ENCODE results near the gene NTNG1. TPM values are rescaled to one million over a fixed set of nuclear protein-coding genes. Genes with fewer than 3 reads are reported as not detected.

The NTNG1 gene
- total RNA-seq, 1 donor from 2014 or later: 0.38 TPM

DNA sequence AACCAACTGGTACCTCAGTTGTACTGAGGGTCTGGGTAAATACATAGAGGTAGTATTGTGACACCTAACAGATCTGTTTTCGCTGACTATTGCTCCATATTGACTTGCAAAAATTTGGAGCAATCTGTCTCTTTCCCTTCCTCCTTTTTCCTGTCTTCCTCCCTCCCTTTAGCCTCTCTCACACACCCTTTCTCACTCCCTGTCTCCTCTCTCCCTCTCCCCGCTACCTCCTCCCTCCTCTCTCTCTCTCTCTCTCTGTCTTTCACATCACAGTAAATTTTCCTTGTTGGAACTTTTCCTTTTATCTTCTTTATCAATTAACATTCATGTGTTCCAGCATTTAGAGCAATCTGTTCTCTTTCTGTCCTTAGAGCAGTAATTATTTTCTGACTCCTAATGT is 278.2 kb downstream of the NTNG1 start:
- DNase-seq (ENCODE audit: missing footprints) (no peak), ATAC-seq (no peak)
- intact Hi-C loops (cut with DNase I): no loop called here

DNA sequence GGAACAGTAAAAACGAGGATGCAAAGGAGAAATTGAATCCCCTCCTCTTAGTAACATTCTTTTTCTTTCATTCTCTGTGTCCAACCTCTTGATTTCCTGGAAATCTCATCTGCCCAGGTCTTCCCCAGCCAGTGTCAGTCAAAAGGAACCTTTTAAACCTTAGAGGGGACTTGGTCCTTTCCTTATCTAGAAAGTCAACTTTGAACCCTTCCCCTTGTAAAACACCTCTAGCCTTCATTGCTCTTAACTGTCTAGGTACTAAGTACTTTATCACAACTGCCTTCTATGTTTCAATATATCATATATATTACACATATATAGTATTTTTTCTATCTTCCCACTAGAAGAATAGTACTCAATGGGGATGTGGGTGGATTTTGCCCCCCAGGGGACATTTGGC is 282.1 kb downstream of the NTNG1 start:
- ATAC-seq (no peak), DNase-seq (ENCODE audit: missing footprints) (no peak)
- intact Hi-C loops (cut with DNase I): no loop called here

DNA sequence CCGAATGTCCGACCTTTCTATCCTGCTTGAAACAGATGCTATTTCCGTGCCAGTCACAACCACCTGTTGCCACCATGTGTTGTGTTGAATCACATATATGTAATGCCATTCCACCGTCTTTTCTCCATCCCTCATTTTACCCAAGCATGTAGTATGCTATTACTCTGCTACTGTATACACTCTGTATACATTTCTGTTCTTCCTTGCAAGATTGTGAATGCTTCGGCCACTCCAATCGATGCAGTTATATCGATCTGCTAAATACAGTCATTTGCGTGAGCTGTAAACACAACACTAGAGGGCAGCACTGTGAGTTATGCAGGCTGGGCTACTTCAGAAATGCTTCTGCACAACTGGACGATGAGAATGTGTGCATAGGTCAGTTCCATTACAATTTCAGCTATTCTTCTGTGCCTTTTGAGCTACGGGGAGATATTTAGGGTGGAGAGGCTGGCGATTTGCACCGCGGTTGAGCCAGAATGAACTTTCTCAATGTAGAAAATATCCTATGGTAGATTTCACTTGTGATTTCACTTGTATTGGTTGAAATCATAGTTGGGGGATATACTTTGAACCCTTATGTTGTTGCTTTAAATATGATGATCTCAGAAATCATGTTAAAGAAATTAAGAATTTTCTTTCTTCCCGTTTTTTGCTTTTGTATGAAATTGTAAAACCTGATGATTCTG is 289.8 kb downstream of the NTNG1 start:
- intact Hi-C loops (cut with DNase I): no loop called here
- ATAC-seq (no peak), DNase-seq (ENCODE audit: missing footprints) (no peak)

DNA sequence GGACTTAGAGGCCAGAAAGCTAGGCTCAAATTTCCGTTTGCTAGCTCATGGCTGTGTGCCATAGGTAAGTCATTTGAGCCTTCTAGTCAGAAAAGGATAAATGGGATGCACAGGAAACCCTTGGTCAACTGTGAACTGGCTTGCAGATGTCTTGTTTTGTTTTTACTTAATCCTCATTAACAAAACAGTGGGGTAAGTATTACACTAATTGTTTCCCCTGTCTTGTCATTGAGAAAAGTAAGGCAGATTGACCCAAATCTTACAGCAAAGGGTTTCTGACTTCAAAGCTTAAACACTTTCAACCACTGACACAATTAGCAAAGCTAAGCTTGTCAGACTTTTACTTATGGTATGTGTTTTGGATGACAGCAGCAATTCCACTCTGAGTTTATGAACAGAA is 291.3 kb downstream of the NTNG1 start:
- DNase-seq (ENCODE audit: missing footprints): no peak
- no peak for ATAC-seq
- intact Hi-C loops (cut with DNase I): no loop called here

DNA sequence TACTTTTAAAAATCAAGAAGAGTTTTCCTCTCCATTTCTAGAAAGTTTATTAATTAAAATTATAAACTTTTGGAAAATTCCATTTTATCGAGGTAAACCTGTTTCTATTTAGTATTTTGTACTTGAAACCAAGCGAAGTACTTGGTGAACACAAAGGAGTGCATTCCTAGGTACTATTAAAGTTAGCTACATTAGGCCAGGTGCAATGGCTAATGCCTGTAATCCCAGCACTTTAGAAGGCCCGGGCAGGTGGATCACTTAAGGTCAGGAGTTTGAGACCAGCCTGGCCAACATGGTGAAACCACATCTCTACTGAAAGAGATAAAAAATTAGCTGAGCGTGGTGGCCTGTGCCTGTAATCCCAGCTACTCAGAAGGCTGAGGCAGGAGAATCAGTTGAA is 292.2 kb downstream of the NTNG1 start:
- no peak for DNase-seq (ENCODE audit: missing footprints)
- ATAC-seq: no peak
- intact Hi-C loops (cut with DNase I): no loop called here

DNA sequence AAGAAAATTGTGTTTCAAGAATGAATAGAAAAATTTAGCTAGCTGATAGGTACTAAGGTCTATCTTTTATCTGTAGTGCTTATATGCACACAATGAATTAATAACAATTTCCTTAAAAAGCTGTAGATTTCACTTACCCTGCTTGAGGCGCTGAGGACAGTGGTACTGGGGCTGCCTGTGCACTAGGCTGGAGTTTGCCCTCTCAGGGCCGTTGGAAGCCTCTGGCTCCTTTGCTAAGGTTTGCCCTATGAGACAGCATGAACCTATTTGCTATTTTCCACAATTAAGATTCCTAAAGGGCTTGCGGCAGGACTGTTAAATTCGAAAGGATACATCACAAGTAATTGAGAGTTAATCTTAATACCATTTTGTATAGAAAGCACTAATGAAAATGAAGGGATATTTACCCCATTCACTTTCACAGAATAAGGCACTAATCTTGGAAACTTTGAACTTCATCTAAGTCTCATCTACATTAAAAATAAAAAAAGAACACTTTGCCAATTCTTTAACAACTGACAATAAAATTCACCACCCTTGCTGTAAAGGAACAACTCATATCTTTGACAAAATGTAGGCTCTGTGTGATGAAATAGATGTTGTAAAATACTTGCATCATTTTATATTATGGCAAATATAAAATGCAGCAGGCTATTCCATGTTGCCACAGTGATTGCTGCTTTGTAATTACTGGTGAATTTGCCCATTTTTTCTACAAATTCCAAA is 293.0 kb downstream of the NTNG1 start:
- intact Hi-C loops (cut with DNase I): no loop called here
- ATAC-seq: no peak
- no peak for DNase-seq (ENCODE audit: missing footprints)

DNA sequence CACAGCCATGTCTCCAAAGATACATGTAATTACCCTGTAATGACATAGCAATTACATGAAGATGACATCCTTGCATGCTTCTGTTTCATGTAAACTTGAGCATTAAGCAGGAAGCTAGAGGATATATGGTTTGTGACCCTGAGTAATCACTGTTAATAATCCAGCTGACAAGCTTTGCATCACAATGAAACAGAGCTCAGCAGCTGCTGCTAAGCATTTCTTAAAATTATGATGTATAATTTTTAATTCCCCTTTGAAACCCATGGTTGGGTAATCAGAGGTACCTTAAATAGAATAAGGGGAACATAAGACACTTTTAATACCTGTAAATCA is 293.5 kb downstream of the NTNG1 start:
- ATAC-seq (no peak), DNase-seq (ENCODE audit: missing footprints) (no peak)
- intact Hi-C loops (cut with DNase I): no loop called here

DNA sequence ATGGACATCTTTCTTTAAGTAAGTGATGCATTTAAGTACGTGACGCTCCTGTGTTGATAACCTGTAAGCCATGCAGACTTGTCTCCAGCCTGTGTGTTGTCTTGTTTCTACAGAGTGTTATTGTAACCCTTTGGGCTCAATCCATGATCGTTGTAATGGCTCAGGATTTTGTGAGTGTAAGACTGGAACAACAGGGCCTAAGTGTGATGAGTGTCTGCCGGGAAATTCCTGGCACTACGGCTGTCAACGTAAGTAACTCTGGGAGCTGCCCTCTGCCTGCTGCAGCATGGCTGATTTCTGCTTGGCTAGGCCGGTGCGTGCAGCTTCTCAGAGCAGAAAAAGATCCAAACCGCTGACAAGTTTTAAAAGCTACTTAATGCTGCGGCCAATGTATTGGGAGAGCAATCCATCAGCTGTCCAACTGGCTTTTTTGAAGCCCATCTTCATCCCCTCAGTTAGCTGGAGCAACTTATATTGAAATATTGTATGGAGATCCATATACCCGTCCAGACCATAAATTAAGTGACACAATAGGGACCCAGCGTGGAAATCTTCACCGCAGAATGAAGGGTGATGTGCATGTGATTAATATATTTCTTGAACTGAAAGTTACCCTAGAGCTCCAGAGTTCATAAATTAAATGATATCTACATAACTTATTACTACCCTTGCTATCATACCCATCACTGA is 295.9 kb downstream of the NTNG1 start:
- peak; percentile 64 for DNase-seq (ENCODE audit: missing footprints)
- intact Hi-C loops (cut with DNase I): no loop called here
- no peak for ATAC-seq

DNA sequence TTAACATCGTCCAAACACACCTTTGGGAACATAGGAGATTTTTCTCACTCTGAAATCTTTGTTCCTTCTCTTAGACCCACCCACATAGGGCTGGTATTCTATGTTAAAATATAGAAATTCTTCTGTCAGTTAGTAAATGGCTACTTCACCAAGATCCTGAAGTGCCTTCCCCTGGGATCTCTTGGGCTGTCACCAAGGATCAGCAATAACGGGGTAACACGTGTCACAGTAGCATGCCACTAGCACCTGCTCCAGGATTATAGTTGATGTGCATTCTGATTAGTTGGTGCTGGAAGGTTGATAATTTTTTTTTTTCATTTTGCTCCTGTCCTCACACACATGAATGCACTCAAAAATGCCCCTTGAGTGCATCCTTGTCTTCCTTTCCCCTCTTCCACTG is 298.7 kb downstream of the NTNG1 start:
- no peak for DNase-seq (ENCODE audit: missing footprints)
- no peak for ATAC-seq
- intact Hi-C loops (cut with DNase I): no loop called here

DNA sequence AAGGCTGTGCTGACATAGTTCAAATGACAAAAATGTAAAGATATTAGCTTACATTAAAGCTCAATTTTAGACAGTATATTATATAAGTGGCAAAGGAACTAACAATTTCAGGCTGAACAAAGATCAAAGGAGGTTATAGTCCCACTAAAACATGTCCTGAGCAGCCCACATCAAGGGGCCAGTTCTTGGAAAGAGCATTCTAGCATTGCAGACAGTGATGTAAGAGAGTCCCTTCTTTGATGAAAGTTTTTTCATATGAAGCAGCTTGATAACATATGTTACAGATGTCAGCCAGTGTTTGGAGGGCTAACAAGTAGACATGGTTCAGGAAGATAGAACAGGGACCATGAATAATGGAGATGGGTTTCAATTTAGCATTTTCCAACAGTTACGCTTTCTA is 301.7 kb downstream of the NTNG1 start:
- no peak for ATAC-seq
- DNase-seq (ENCODE audit: missing footprints): no peak
- intact Hi-C loops (cut with DNase I): no loop called here

DNA sequence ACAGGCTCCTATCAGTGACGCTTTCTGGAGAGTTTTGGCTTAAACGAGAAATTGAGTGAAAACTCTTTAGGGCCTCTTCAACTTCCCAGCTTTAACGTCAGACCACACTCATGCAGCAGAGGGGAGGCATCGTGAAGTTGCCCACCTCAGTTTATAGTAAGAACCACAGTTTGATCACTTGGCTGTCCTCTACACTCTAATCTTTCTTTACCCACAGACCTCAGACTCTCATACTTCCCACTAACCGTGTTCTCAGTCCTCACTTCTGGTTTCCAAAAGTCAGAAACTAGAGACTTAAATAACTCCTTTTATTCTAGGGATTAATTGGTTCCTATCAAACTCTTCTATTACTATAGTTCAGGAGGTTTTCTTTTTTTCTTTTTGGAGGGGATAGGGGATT is 302.2 kb downstream of the NTNG1 start:
- ATAC-seq: no peak
- DNase-seq (ENCODE audit: missing footprints): no peak
- intact Hi-C loops (cut with DNase I): no loop called here

DNA sequence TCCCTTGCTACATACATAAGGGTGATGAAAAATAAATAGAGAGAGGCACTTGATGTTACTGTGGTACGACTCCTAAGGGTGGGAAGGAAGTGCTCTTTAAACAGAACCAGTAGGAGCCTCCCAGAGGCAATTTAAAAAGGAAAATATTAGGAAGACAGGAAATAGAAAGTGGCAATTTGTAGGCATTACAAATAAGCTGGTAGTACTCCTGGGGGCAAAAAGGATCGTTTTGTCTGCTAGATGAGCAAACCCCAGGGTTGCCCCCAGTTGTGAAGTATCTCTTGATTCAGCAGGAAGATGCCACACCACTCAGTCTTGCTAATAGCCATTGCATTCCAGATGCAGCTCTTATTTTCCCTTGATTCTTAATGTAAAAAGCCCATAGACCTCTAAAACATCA is 303.0 kb downstream of the NTNG1 start:
- no peak for ATAC-seq
- intact Hi-C loops (cut with DNase I): no loop called here
- no peak for DNase-seq (ENCODE audit: missing footprints)

DNA sequence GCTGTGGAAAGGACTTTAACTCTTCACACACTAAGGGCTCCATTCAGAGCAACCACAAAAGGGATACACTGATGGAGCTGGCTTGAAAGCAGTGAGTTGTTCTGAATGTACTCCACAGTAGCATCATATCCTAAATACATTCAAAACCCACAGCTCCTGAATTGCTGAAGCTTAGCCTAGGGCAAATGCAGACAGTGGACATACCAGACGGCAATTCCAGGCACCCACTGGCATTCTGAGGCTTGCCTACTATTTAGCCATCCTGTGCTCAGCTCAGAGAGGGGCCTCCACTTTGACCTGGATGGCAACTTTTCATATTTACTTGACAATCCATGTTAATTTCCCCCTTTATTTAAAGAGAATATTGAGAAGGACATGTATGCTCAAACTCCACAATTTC is 303.5 kb downstream of the NTNG1 start:
- intact Hi-C loops (cut with DNase I): no loop called here
- ATAC-seq: no peak
- no peak for DNase-seq (ENCODE audit: missing footprints)

DNA sequence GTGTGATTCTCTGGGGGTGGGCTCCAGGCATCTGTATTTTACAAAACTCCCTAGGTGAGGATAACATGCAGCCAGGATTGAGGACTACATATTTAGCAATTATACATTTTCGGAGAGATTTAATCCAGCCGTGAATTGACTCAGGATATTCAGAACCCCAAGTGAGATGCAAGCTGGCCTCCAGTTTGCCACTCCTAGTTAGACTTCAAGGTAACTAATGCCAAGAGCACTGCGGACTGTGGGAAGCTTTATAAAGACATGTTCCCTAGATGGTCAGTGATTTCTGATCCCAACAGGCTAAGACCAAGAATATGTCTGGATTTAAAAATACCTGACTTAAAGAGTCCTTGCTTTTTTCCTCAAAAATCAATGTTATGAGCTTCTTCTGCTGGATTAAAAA is 308.5 kb downstream of the NTNG1 start:
- intact Hi-C loops (cut with DNase I): no loop called here
- DNase-seq (ENCODE audit: missing footprints) (no peak), ATAC-seq (no peak)

DNA sequence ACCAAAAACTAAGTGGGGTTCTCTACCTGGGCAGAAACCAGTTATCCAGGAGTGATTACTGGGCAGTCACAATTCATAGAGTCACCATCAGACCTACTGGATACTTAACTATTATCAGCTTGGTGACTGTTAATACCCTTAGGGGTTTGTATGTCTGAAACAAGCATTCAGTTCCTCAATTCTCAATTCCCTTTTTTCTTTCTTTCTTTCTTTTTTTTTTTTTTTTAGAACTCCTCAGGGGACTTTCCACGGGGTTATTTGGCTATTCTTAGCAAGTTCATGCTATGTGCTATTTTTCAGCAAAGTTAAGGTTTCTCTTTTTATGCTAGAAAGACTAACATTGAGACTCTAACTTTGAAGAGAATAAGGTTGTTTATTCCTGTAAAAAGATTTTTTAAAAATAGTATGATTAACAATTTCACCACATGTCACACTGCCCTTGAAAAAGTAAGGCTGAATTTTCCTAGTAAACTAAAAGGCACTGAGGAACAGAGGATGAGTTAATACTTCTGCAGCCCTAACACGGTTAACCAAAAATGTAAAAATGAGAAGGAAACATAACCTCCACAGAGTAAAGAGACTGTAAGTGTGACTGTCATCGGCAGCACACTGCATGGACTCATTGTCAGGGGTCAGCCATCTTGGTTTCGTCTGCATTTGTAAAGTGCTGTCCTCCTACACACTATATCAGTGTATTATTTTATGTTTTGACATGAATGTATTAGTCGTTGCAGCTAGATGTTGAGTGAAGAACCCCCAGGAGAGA is 310.2 kb downstream of the NTNG1 start:
- intact Hi-C loops (cut with DNase I): no loop called here
- ATAC-seq: no peak
- no peak for DNase-seq (ENCODE audit: missing footprints)

DNA sequence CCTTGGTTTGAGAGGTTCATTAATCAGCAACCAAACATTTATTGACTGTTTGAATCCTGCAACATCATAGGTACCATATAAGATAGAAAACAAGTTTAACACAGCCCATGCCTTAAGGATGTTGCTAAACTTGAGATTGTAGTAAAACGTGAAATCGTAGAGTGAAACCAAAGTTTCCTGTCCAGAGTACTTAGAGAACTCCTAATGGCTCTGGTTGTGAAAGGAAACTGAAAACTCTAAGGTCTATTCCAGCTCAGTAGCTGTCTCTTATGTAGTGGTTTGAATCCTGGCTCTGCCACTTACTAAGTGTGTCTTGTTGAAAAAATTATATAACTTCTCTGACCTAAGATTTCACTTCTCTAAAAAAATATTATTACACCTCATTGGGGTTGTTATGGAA is 310.9 kb downstream of the NTNG1 start:
- ATAC-seq: no peak
- DNase-seq (ENCODE audit: missing footprints): no peak
- intact Hi-C loops (cut with DNase I): no loop called here

DNA sequence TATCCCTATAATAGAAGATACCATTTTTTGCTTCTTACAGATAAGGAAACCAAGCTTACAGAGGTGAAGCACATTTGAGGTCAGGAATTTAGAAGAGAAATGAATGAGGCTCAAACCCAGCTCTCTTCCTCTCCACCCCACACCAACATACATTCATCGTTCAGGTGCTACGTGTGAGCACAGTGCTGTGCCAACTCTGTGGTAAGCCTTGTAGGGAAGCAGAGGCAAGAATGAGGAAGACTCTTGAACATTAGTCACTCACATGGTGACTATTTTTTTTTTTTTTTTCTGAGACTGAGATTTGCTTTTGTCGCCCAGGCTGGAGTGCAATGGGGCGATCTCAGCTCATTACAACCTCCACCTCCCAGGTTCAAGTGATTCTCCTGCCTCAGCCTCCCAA is 314.0 kb downstream of the NTNG1 start:
- intact Hi-C loops (cut with DNase I): no loop called here

DNA sequence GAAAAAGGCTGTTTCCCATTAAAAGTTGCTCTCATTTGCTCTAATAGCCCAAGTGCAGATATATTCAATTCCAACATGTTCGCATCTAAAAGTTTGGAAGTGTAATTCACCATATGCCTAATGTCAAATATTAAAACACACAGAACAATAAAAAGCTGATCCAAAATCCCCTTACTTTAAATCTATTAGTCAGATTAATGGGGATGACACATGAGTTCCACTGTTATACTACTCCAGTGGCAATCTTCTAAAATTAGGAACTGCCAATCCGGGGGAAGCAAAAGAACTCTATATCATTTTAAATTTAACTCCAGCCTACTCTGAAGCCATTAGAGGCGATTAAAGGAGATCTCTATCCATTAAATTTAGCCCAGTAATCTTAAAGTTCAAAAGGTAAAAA is 317.1 kb downstream of the NTNG1 start:
- intact Hi-C loops (cut with DNase I): no loop called here
- ATAC-seq (no peak), DNase-seq (ENCODE audit: missing footprints) (no peak)

More for the DNA sequence above, 314.0 kb downstream of the NTNG1 start:
- ATAC-seq (no peak), DNase-seq (ENCODE audit: missing footprints) (no peak)

DNA sequence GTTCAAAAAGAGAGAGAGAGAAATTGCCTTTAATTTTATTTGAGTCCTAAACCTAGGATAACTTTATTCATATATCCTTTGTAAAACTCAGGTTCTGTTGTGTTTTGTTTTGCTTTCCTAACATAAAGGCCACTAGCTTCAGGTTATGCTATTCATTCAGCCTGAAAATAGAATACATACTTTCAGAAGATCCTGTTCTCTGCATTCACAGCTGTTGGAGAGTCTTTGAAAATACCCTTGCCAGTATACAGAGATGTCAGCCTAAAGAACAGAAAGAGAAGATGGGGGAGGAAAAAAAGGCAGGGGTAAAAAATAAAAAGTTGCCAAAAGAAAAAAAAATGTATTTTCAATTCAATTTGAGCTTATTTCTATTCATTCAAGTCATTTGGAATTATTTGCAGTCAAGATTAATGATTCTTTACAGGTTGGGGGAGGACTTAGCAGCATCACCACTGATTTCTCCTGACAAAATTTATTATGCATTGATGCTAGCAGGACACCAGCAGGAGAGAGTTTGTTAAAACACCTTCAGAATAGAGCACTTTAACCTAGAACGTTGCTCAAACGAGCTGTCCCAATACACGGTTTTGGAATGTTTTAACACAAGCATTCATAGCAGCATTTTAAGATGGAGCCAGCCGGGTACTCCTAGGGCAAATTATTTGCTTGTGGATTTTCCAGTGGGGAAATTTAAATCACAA is 318.5 kb downstream of the NTNG1 start:
- intact Hi-C loops (cut with DNase I): no loop called here
- ATAC-seq: no peak
- no peak for DNase-seq (ENCODE audit: missing footprints)

Data from Right ventricle myocardium inferior (tissue), 1 donor.